ENCODE measurements around the gene PI4K2A. TPM values are rescaled to one million over a fixed set of nuclear protein-coding genes. Genes with fewer than 3 reads are reported as not detected.
A peak's percentile ranks its signal among the peaks of the same experiment; 100 is the strongest.

Gene PI4K2A
- total and polyA plus RNA-seq, 2 of the 13 experiments (the other 11 are each of a cell fraction or from before 2014, with no cell fraction given): 10.9 to 14.3 TPM

GRCh38 chr10:97686962-97687784 is 46.7 kb downstream of the PI4K2A start, which contains the start of gene AVPI1 (continued):
- no peak for TF ChIP-seq ZXDC (CRISPR knock-in tag; IDR thresholded peaks at IDR 0.05)
- TF ChIP-seq ZNF878 (CRISPR knock-in tag; IDR thresholded peaks at IDR 0.05): peak; percentile 94; the same call in 1 of the 2 replicates
- TF ChIP-seq ZNF776 (CRISPR knock-in tag; IDR thresholded peaks at IDR 0.05): 0 out of 2 replicates have a peak, but pooled peaks have one; percentile 50
- TF ChIP-seq MAFG (CRISPR knock-in tag; IDR thresholded peaks at IDR 0.05): no peak
- TF ChIP-seq RFX3 (CRISPR knock-in tag; IDR thresholded peaks at IDR 0.05): no peak
- TF ChIP-seq ZSCAN25 (CRISPR knock-in tag; IDR thresholded peaks at IDR 0.05): peak; percentile 30; the same call in 1 of the 2 replicates
- TF ChIP-seq THAP8 (CRISPR knock-in tag; IDR thresholded peaks at IDR 0.05; ENCODE audit: borderline replicate concordance): 0 out of 2 replicates have a peak, but pooled peaks have one; percentile 25
- peak; percentile 4; the same call in 1 of the 2 replicates for TF ChIP-seq ZNF333 (CRISPR knock-in tag; IDR thresholded peaks at IDR 0.05; ENCODE audit: borderline replicate concordance)
- peak; percentile 75 for TF ChIP-seq NFYB (CRISPR knock-in tag; IDR thresholded peaks at IDR 0.05)
- TF ChIP-seq NFIB (CRISPR knock-in tag; IDR thresholded peaks at IDR 0.05; ENCODE audit: borderline replicate concordance): no peak
- peak; percentile 86 for TF ChIP-seq ZNF746 (CRISPR knock-in tag; IDR thresholded peaks at IDR 0.05)
- no peak for TF ChIP-seq ZNF18 (CRISPR knock-in tag; IDR thresholded peaks at IDR 0.05; ENCODE audit: insufficient replicate concordance)
- peak; percentile 78 for TF ChIP-seq BATF2 (CRISPR knock-in tag; IDR thresholded peaks at IDR 0.05)
- peak; percentile 78 for TF ChIP-seq KDM2A (CRISPR knock-in tag; IDR thresholded peaks at IDR 0.05; ENCODE audit: borderline replicate concordance, low read depth)
- TF ChIP-seq ZNF558 (CRISPR knock-in tag; IDR thresholded peaks at IDR 0.05; ENCODE audit: borderline replicate concordance): no peak; the same call in 1 of the 2 replicates
- TF ChIP-seq SPEN (CRISPR knock-in tag; IDR thresholded peaks at IDR 0.05; ENCODE audit: low read depth): peak; percentile 93
- TF ChIP-seq ZNF431 (CRISPR knock-in tag; IDR thresholded peaks at IDR 0.05; ENCODE audit: borderline replicate concordance, low read depth): 0 out of 2 replicates have a peak, but pooled peaks have one; percentile 68
- peak; percentile 52; the same call in 1 of the 2 replicates for TF ChIP-seq ZHX1 (CRISPR knock-in tag; IDR thresholded peaks at IDR 0.05; ENCODE audit: low read depth)
- peak; percentile 65; the same call in 1 of the 2 replicates for TF ChIP-seq ZNF557 (CRISPR knock-in tag; IDR thresholded peaks at IDR 0.05)
